CD4-positive, alpha-beta T cell (primary cell): Measurements from ENCODE around the gene HNRNPD. TPM values are rescaled to one million over a fixed set of nuclear protein-coding genes. Genes with fewer than 3 reads are reported as not detected.

Experiments
- total RNA-seq, 174 experiments: library from RNA in 2 of 174; stranded (reverse) in 2 of 174; gene quantifications; one replicate each; pipeline ENCODE4 v1.2.3 and lab custom pipeline; 2021 to 2026

HNRNPD gene
- total RNA-seq, 2 experiments from 2014 or later = 235 to 244 TPM

Other genes starting within 250 kb of the HNRNPD start
- gene HNRNPDL, start 56.5 kb upstream of the HNRNPD start, total RNA-seq = 100 to 1,000 TPM; 461 to 467 TPM
- 10 to 100 TPM; 17.9 to 19.4 TPM for gene ENOPH1, start 56.6 kb upstream of the HNRNPD start, total RNA-seq
- not detected for gene TMEM150C, start 188.0 kb upstream of the HNRNPD start, total RNA-seq